Nephron (organoid): Measurements from ENCODE around the gene GREM2.

Experiments
- H3K27ac Mint-ChIP-seq, 3 experiments: 2 replicates each; pipeline ENCODE4 v1.8.0; 2020; ENCODE audit warnings: mixed read lengths in 3 of 3, mild to moderate bottlenecking in 2 of 3, moderate library complexity in 1 of 3
- H3K27me3 Mint-ChIP-seq: 2 replicates; pipeline ENCODE4 v1.8.0; 2021; ENCODE audit warnings: low read depth, mild to moderate bottlenecking, moderate library complexity, mixed read lengths
- H3K36me3 Mint-ChIP-seq: 2 replicates; pipeline ENCODE4 v1.8.0; 2020; ENCODE audit warnings: low read depth, mixed read lengths
- H3K4me1 Mint-ChIP-seq: 2 replicates; pipeline ENCODE4 v1.8.0; 2020; ENCODE audit warnings: mixed read lengths
- H3K4me3 Mint-ChIP-seq, 3 experiments: 2 replicates each; pipeline ENCODE4 v1.8.0; 2020; ENCODE audit warnings: mild to moderate bottlenecking in 3 of 3, mixed read lengths in 3 of 3, moderate library complexity in 2 of 3
- H3K9me3 Mint-ChIP-seq: 2 replicates; pipeline ENCODE4 v1.8.0; 2020; ENCODE audit warnings: mixed read lengths
- CTCF ChIP-seq, 3 experiments: fragments of 200-600 bp; sonication (generic); IDR thresholded peaks; one replicate each; pipeline ENCODE4 v1.5.0; 2021; ENCODE audit warnings: antibody characterized with exemption in 3 of 3; ENCODE audit not compliant: unreplicated experiment in 3 of 3

Gene GREM2

GRCh38 chr1:240508201-240508600, 103.8 kb downstream of the GREM2 start:
- TF ChIP-seq CTCF (IDR thresholded peaks at IDR 0.05; ENCODE audit: unreplicated experiment in 3 of 3): no peak
- no peaks in the 10 kb centered on the region for H3K9me3 Mint-ChIP-seq
- peaks cover 13% of the 10 kb centered on the region for H3K4me1 Mint-ChIP-seq
- no peak overlapping the region for H3K4me3 Mint-ChIP-seq
- H3K27ac Mint-ChIP-seq: peak overlapping the region in 1 of 3 experiments; percentile 32
- peaks cover 4% of the 10 kb centered on the region for H3K27me3 Mint-ChIP-seq
- no peaks in the 10 kb centered on the region for H3K36me3 Mint-ChIP-seq

- Mint-ChIP-seq H3K27ac (no peak overlapping the region), H3K36me3 (no peaks in the 10 kb centered on the region), H3K4me3 (no peak overlapping the region), H3K4me1 (peaks cover 13% of the 10 kb centered on the region), H3K9me3 (no peaks in the 10 kb centered on the region), H3K27me3 (peaks cover 4% of the 10 kb centered on the region)
- no peak for TF ChIP-seq CTCF (IDR thresholded peaks at IDR 0.05; ENCODE audit: unreplicated experiment in 3 of 3)
Observed at GRCh38 chr1:240506176-240506575, 105.8 kb downstream of the GREM2 start.

GRCh38 chr1:240503558-240503957, 108.4 kb downstream of the GREM2 start:
- no peak overlapping the region for H3K4me3 Mint-ChIP-seq
- no peak overlapping the region for H3K27ac Mint-ChIP-seq
- TF ChIP-seq CTCF (IDR thresholded peaks at IDR 0.05; ENCODE audit: unreplicated experiment in 3 of 3): no peak
- no peaks in the 10 kb centered on the region for H3K9me3 Mint-ChIP-seq
- H3K27me3 Mint-ChIP-seq: peaks cover 4% of the 10 kb centered on the region
- H3K4me1 Mint-ChIP-seq: peaks cover 7% of the 10 kb centered on the region
- no peaks in the 10 kb centered on the region for H3K36me3 Mint-ChIP-seq

- no peaks in the 10 kb centered on the region for H3K36me3 Mint-ChIP-seq
- H3K4me1 Mint-ChIP-seq: peaks cover 3% of the 10 kb centered on the region
- peaks cover 4% of the 10 kb centered on the region for H3K27me3 Mint-ChIP-seq
- no peak overlapping the region for H3K4me3 Mint-ChIP-seq
- no peak overlapping the region for H3K27ac Mint-ChIP-seq
- no peak for TF ChIP-seq CTCF (IDR thresholded peaks at IDR 0.05; ENCODE audit: unreplicated experiment in 3 of 3)
- H3K9me3 Mint-ChIP-seq: no peaks in the 10 kb centered on the region
Observed at GRCh38 chr1:240503036-240503435, 108.9 kb downstream of the GREM2 start.

- Mint-ChIP-seq H3K27ac (no peak overlapping the region), H3K9me3 (no peaks in the 10 kb centered on the region), H3K4me1 (no peaks in the 10 kb centered on the region), H3K27me3 (no peaks in the 10 kb centered on the region), H3K4me3 (no peak overlapping the region), H3K36me3 (no peaks in the 10 kb centered on the region)
- TF ChIP-seq CTCF (IDR thresholded peaks at IDR 0.05; ENCODE audit: unreplicated experiment in 3 of 3): no peak
Observed at GRCh38 chr1:240501115-240501514, 110.8 kb downstream of the GREM2 start.

- Mint-ChIP-seq H3K9me3 (no peaks in the 10 kb centered on the region), H3K36me3 (no peaks in the 10 kb centered on the region), H3K4me3 (no peak overlapping the region), H3K4me1 (no peaks in the 10 kb centered on the region), H3K27ac (no peak overlapping the region), H3K27me3 (no peaks in the 10 kb centered on the region)
- no peak for TF ChIP-seq CTCF (IDR thresholded peaks at IDR 0.05; ENCODE audit: unreplicated experiment in 3 of 3)
Observed at GRCh38 chr1:240500647-240501046, 111.3 kb downstream of the GREM2 start.
